GM12892 (cell line): Measurements from ENCODE around the gene RAP1GAP.

Source experiments
- POLR2A ChIP-seq: IDR thresholded peaks from 2 replicates; pipeline ENCODE4 v1.6.1; 2011; ENCODE audit warnings: low read depth, low read length, control low read depth
- POLR2AphosphoS5 ChIP-seq: IDR thresholded peaks from 2 replicates; pipeline ENCODE4 v1.6.1; 2011; ENCODE audit warnings: low read depth, low read length, control low read depth
- TAF1 ChIP-seq: IDR thresholded peaks from 2 replicates; pipeline ENCODE4 v1.6.1; 2011; ENCODE audit warnings: low read depth, mild to moderate bottlenecking, control low read depth, low read length, borderline replicate concordance

DNA sequence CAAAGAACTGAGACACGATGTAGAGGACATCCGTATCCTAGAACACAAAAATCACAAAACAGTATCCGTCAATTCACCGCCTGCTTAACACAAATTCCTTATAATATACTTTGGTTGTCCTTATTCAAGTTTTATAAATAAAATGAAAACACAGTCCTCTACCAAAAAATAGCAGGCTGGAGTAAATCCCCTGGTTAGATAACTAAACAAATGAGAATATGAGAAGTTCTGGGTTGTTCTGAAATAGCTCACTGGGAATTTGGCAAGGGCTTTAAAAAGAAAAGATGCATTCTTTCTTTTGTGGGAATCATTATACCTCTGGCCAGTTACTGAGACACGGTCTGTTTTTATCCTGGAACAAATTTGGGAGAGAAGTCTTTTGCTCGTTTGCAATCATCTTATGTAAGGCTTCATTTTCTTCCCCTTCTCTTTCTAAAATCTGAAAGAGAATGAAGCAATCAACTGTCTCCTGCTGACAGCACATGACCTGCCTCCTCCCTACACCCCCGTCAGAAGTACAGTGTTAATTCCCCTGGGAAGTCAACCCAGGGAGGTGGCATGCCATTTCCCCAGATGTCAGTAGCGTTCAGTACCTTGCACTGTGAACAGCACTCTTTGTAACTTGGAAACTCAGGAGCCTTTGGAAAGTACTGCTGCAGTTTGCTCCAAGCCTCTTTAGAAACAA, 37.1 kb upstream of the RAP1GAP start:
- TF ChIP-seq POLR2A (no peak), POLR2AphosphoS5 (no peak), TAF1 (no peak)
